Upper lobe of left lung (tissue), 6 donors: Measurements from ENCODE around the gene BLACAT1. TPM values are rescaled to one million over a fixed set of nuclear protein-coding genes. Genes with fewer than 3 reads are reported as not detected.

Experiments used
- ATAC-seq, 2 donors: fragments of 200-7000 bp; cut with Tn5 transposase; one replicate each; pipeline ENCODE4 v1.9.1; 2022; ENCODE audit warnings: mild to moderate bottlenecking in 2 of 2, moderate library complexity in 2 of 2; ENCODE audit not compliant: low FRiP score in 2 of 2
- DNase-seq, 2 donors: peaks; one replicate each; pipeline ENCODE4 v3.0.0-alpha.2; 2019 to 2020
- H3K27ac ChIP-seq, 4 donors: fragments of 200-600 bp; sonication (generic); one replicate each; pipeline ENCODE4 v1.5.1; 2016 to 2019
- H3K27me3 ChIP-seq, 4 donors: fragments of 200-600 bp; sonication (generic); one replicate each; pipeline ENCODE4 v1.5.1; 2017 to 2019
- H3K36me3 ChIP-seq, 4 donors: fragments of 200-600 bp; sonication (generic); one replicate each; pipeline ENCODE4 v1.5.1; 2016 to 2019
- H3K4me1 ChIP-seq, 4 donors: fragments of 200-600 bp; sonication (generic); one replicate each; pipeline ENCODE4 v1.5.1; 2018 to 2019
- H3K4me3 ChIP-seq, 4 donors: fragments of 200-600 bp; sonication (generic); one replicate each; pipeline ENCODE4 v1.5.1; 2017 to 2019; ENCODE audit warnings: mild to moderate bottlenecking in 2 of 4, moderate library complexity in 1 of 4
- H3K9me3 ChIP-seq, 4 donors: fragments of 200-600 bp; sonication (generic); one replicate each; pipeline ENCODE4 v1.5.1; 2018 to 2019
- CTCF ChIP-seq, 6 experiments: fragments of 450-650 bp in 4 of 6; fragments of 200-600 bp in 2 of 6; sonication (generic) in 2 of 6; IDR thresholded peaks; one replicate each; pipeline ENCODE4 v1.5.1; 2016 to 2019; ENCODE audit warnings: antibody characterized with exemption in 6 of 6
- EP300 ChIP-seq, 4 donors: sonication (generic); formaldehyde crosslinking; IDR thresholded peaks; one replicate each; pipeline ENCODE4 v1.5.1; 2017; ENCODE audit warnings: antibody characterized with exemption in 4 of 4, control low read depth in 2 of 4
- POLR2A ChIP-seq, 4 donors: fragments of 450-650 bp; IDR thresholded peaks; one replicate each; pipeline ENCODE4 v1.5.1; 2016 to 2017; ENCODE audit warnings: antibody characterized with exemption in 4 of 4, mild to moderate bottlenecking in 2 of 4
- POLR2AphosphoS5 ChIP-seq, 2 donors: sonication (generic); formaldehyde crosslinking; IDR thresholded peaks; one replicate each; pipeline ENCODE4 v1.5.1; 2017; ENCODE audit warnings: antibody characterized with exemption in 2 of 2
- WGBS, 2 donors: methylation state at CpG; one replicate each; pipeline ENCODE4 v1.1.5; 2017 to 2018; 5-methylcytosine and 5-hydroxymethylcytosine counted together
- total RNA-seq, 6 donors: library from RNA; depleted of rRNA in 4 of 6; stranded (reverse); fragments of >200 nt in 4 of 6; gene quantifications; one replicate each; pipeline versions ENCODE4 v1.1.0 to v1.2.1, GENCODE V29; 2016 to 2021
- donor health status: DM: no; HTN: no; CAD: no; lungs with moderate emphysema.
- donor health status: DM: no; HTN: yes; CAD: no; lungs with severe emphysema.

Gene BLACAT1
- 1 to 10 TPM in 4 of 6 donors, under 1 TPM in 2; 0.40 to 4.2 (median 1.1) TPM for total RNA-seq

DNA sequence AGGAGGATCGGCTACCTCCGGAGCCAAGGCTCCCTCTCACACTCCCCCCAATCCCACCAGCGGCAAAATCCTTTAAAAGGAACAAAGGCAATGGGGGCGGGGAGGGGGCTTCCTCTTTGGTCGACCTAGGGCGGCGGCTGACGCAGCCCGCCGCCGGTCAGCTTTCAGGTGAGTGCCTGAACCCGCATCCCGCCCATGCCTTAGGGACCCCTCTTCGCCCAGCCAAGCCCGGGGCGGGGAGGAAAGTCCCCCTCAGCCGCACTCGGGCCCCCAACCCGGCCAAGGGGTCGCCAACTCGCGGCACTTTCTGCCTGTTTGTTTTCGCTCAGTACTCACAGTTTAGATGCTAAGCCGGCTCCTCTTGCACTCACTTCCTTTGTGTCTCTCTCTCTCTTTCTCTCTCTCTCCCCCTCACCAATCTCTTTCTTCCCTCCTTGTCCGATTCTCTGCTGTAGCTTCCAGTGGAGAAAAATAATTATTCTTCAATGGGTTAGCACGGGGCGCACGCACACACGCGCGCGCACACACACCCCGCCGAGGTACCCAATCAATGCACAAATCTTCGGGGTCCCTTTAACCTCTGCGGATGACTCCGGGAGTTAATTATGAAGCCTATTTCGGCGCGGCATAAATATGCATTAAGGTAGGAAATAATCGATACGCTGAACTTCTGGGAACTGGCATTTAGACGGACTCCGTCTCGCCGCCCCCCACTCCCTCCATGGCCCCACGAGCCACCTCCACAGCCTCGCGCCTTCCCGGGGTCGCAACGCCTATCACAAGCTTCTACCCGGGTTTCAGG is at the start of gene BLACAT1:
TSS of gene BLACAT1 (minus strand) at position 465 of the 802 bp plus-strand sequence.
- Histone ChIP-seq H3K9me3 (no peaks in the 10 kb centered on the region), H3K4me1 (peaks cover 16 to 30% (median 22%) of the 10 kb centered on the region in 4 donors), H3K36me3 (no peaks in the 10 kb centered on the region), H3K27me3 (peaks cover 0 to 41% (median 22%) of the 10 kb centered on the region in 4 donors), H3K4me3 (peak within 1 kb of the TSS in 3 of 4 donors; percentile 11 to 36 (median 21)), H3K27ac (no peak within 1 kb of the TSS)
- TF ChIP-seq POLR2A (IDR thresholded peaks at IDR 0.05) (no peak), POLR2AphosphoS5 (IDR thresholded peaks at IDR 0.05) (no peak), CTCF (IDR thresholded peaks at IDR 0.05) (no peak), EP300 (IDR thresholded peaks at IDR 0.05) (no peak)
- WGBS, 2 donors, result 4 to 5% methylated on average over 44 to 47 of the region's 53 CpGs
- DNase-seq (peak in 1 of 2 donors; percentile 51), ATAC-seq (no peak)

GRCh38 chr1:205505076-205505729 is 49.4 kb upstream of the BLACAT1 start:
- H3K27ac ChIP-seq, result peak overlapping the region; percentile 55 to 82 (median 68)
- ATAC-seq (peak in 1 of 2 donors; percentile 1), DNase-seq (no peak)
- peak overlapping the region; percentile 39 to 79 (median 59) for H3K4me3 ChIP-seq
- TF ChIP-seq CTCF (IDR thresholded peaks at IDR 0.05), result no peak
- TF ChIP-seq POLR2AphosphoS5 (IDR thresholded peaks at IDR 0.05), result no peak
- no peak for TF ChIP-seq EP300 (IDR thresholded peaks at IDR 0.05)
- TF ChIP-seq POLR2A (IDR thresholded peaks at IDR 0.05), result no peak
- WGBS, 2 donors, result 0 to 11% methylated on average over 13 to 18 of the region's 18 CpGs
- H3K4me1 ChIP-seq, result peaks cover 0 to 35% (median 17%) of the 10 kb centered on the region in 4 donors
- H3K9me3 ChIP-seq, result no peaks in the 10 kb centered on the region
- H3K36me3 ChIP-seq, result no peaks in the 10 kb centered on the region
- H3K27me3 ChIP-seq, result no peaks in the 10 kb centered on the region

DNA sequence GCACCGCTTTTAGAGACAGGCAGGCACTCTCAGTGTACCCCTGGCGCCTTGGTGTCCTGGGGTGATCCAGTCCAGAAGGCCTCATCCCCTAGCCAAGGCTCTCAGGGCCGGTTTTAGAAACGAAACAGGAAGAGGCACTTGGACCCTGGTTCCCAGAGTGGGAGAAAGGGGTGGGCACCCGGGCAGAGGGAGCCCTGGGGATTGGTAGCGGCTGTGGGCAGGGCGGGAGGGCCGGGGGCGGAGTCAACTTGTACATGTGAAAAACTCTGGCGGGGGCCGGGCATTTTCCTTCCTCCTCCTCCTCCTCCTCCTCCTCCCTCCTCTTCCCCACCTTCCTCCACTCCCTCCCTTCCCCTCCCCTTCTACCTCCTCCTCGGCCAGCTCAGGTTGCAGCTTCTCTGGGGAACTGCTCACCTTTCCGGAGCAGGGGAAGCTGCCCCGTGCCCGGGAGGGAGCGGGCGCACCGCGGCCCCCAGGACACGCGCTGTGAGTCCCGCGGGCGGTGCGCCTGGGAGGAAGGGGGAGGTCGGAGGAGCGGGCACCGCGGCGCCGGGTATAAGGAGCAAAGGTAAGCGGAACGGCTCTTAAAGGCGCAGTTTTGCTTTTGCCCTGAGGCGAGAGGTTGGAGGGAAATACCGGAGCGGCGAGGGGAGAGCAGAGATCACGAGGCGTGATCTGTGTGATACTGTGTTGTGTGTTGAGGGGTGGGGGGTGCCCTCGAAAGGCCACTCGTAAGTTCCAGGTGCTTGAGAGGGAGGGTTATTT is 48.6 kb upstream of the BLACAT1 start, which contains the start of gene CDK18:
TSS of gene CDK18 (plus strand) at position 359 of the 765 bp plus-strand sequence. CDS start 18,499 bp downstream, outside the sequence.
- ATAC-seq, result peak; percentile 87
- Histone ChIP-seq H3K27ac (peak within 1 kb of the TSS; percentile 55 to 82 (median 68)), H3K27me3 (no peaks in the 10 kb centered on the region), H3K4me3 (peak within 1 kb of the TSS; percentile 39 to 79 (median 59)), H3K9me3 (no peaks in the 10 kb centered on the region), H3K36me3 (no peaks in the 10 kb centered on the region), H3K4me1 (peaks cover 0 to 35% (median 17%) of the 10 kb centered on the region in 4 donors)
- DNase-seq, result peak; percentile 91
- WGBS, 2 donors, result 3% methylated on average over 27 to 41 of the region's 42 CpGs
- TF ChIP-seq EP300 (IDR thresholded peaks at IDR 0.05) (no peak), POLR2A (IDR thresholded peaks at IDR 0.05) (peak in 1 of 4 donors; percentile 51), POLR2AphosphoS5 (IDR thresholded peaks at IDR 0.05) (peak in 1 of 2 donors; percentile 21)

DNA sequence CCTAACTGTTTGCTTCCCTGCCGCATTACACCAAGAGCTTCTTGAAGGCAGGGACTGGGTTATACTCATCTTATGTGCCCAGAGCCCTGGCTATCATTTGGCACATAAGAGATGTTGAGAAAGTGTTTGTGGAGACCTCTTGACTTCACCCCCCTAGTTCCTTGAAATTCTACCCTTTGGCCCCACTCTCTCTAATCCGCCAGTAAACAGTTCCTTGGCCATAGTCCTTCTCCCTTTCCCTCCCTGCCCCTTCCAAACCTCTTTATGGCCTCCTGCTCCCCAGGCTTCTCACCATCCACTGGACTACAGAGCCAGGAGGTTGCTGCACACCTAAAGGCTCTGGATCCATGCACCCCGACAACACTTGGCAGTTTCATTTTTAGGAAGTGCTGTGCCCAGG is 47.1 kb upstream of the BLACAT1 start:
- no peak overlapping the region for H3K27ac ChIP-seq
- TF ChIP-seq POLR2AphosphoS5 (IDR thresholded peaks at IDR 0.05), result no peak
- no peak for TF ChIP-seq EP300 (IDR thresholded peaks at IDR 0.05)
- no peak for TF ChIP-seq CTCF (IDR thresholded peaks at IDR 0.05)
- no peak for TF ChIP-seq POLR2A (IDR thresholded peaks at IDR 0.05)

More for the DNA sequence above, 47.1 kb upstream of the BLACAT1 start:
- no peak for DNase-seq
- H3K36me3 ChIP-seq, result no peaks in the 10 kb centered on the region
- no peaks in the 10 kb centered on the region for H3K9me3 ChIP-seq
- 43 to 77% methylated on average over 3 of the region's 3 CpGs for WGBS, 2 donors
- H3K27me3 ChIP-seq, result no peaks in the 10 kb centered on the region
- ATAC-seq, result no peak
- H3K4me3 ChIP-seq, result no peak overlapping the region
- H3K4me1 ChIP-seq, result peaks cover 0 to 35% (median 17%) of the 10 kb centered on the region in 4 donors
